Measurements from ENCODE around the gene PTPRE. TPM values are rescaled to one million over a fixed set of nuclear protein-coding genes. Genes with fewer than 3 reads are reported as not detected.

Gene PTPRE
- polyA plus RNA-seq, 1 donor (not counting 4 experiments of a cell fraction or from before 2014, with no cell fraction given): 15.1 TPM

- H3K27ac ChIP-seq (ENCODE audit: control insufficient read depth, insufficient read depth, low read length): no peak overlapping the region
- H3K9ac ChIP-seq (ENCODE audit: control insufficient read depth, extremely low read depth, insufficient read depth, low read length): no peak overlapping the region
- H3K4me3 ChIP-seq (ENCODE audit: control insufficient read depth in 2 of 3, extremely low read depth in 1 of 3, insufficient read depth in 2 of 3, low read depth in 1 of 3, low read length in 3 of 3): no peak overlapping the region
- DNase-seq (ENCODE audit: low read depth, low spot score) (no peak), FAIRE-seq (no peak)
- no peaks in the 10 kb centered on the region for H3K4me1 ChIP-seq (ENCODE audit: control insufficient read depth, extremely low read depth, insufficient read depth, low read length)
- H3K9me3 ChIP-seq (ENCODE audit: control insufficient read depth, low read depth, low read length): no peaks in the 10 kb centered on the region
- no peak overlapping the region for H3K4me2 ChIP-seq (ENCODE audit: control insufficient read depth, extremely low read depth, insufficient read depth, low read depth, low read length)
- H3K79me2 ChIP-seq (ENCODE audit: control insufficient read depth, insufficient read depth, low read length): no peaks in the 10 kb centered on the region
- no peaks in the 10 kb centered on the region for H3K27me3 ChIP-seq (ENCODE audit: control insufficient read depth, extremely low read depth, insufficient read depth, low read length)
- no peaks in the 10 kb centered on the region for H4K20me1 ChIP-seq (ENCODE audit: control insufficient read depth, extremely low read depth, insufficient read depth, low read length)
- dilution Hi-C loops (cut with MboI; ENCODE audit: extremely low pct_ligation_motif_present, low sequenced_read_pairs): no loop called here
- H2AFZ ChIP-seq (ENCODE audit: control insufficient read depth, low read length): no peak overlapping the region
- no peaks in the 10 kb centered on the region for H3K36me3 ChIP-seq (ENCODE audit: control insufficient read depth in 2 of 2, extremely low read depth in 1 of 2, insufficient read depth in 2 of 2, low read length in 2 of 2)
- no peak for TF ChIP-seq CTCF (optimal IDR thresholded peaks at IDR 0.05 in 1 of 3, IDR thresholded peaks at IDR 0.05 in 1 of 3, conservative IDR thresholded peaks at IDR 0.05 in 1 of 3; ENCODE audit: extremely low read depth in 1 of 3, insufficient read depth in 2 of 3, low read length in 3 of 3)
- no peak for TF ChIP-seq EZH2 (IDR thresholded peaks at IDR 0.05; ENCODE audit: low read length)
- H3K9me1 ChIP-seq (ENCODE audit: control insufficient read depth, extremely low read depth, insufficient read depth, low read length): no peaks in the 10 kb centered on the region
These were observed 32.0 kb upstream of the PTPRE start for GRCh38 chr10:127874671-127875448.

- Histone ChIP-seq H4K20me1 (ENCODE audit: control insufficient read depth, extremely low read depth, insufficient read depth, low read length) (no peaks in the 10 kb centered on the region), H3K4me1 (ENCODE audit: control insufficient read depth, extremely low read depth, insufficient read depth, low read length) (no peaks in the 10 kb centered on the region), H3K9ac (ENCODE audit: control insufficient read depth, extremely low read depth, insufficient read depth, low read length) (no peak overlapping the region), H3K79me2 (ENCODE audit: control insufficient read depth, insufficient read depth, low read length) (no peaks in the 10 kb centered on the region), H3K9me1 (ENCODE audit: control insufficient read depth, extremely low read depth, insufficient read depth, low read length) (no peaks in the 10 kb centered on the region), H2AFZ (ENCODE audit: control insufficient read depth, low read length) (no peak overlapping the region), H3K27ac (ENCODE audit: control insufficient read depth, insufficient read depth, low read length) (no peak overlapping the region), H3K4me2 (ENCODE audit: control insufficient read depth, extremely low read depth, insufficient read depth, low read depth, low read length) (no peak overlapping the region), H3K36me3 (ENCODE audit: control insufficient read depth in 2 of 2, extremely low read depth in 1 of 2, insufficient read depth in 2 of 2, low read length in 2 of 2) (no peaks in the 10 kb centered on the region), H3K9me3 (ENCODE audit: control insufficient read depth, low read depth, low read length) (no peaks in the 10 kb centered on the region), H3K27me3 (ENCODE audit: control insufficient read depth, extremely low read depth, insufficient read depth, low read length) (no peaks in the 10 kb centered on the region), H3K4me3 (ENCODE audit: control insufficient read depth in 2 of 3, extremely low read depth in 1 of 3, insufficient read depth in 2 of 3, low read depth in 1 of 3, low read length in 3 of 3) (no peak overlapping the region)
- no peak for DNase-seq (ENCODE audit: low read depth, low spot score)
- no peak for FAIRE-seq
- dilution Hi-C loops (cut with MboI; ENCODE audit: extremely low pct_ligation_motif_present, low sequenced_read_pairs): no loop called here
- TF ChIP-seq CTCF (optimal IDR thresholded peaks at IDR 0.05 in 1 of 3, IDR thresholded peaks at IDR 0.05 in 1 of 3, conservative IDR thresholded peaks at IDR 0.05 in 1 of 3; ENCODE audit: extremely low read depth in 1 of 3, insufficient read depth in 2 of 3, low read length in 3 of 3): no peak
- no peak for TF ChIP-seq EZH2 (IDR thresholded peaks at IDR 0.05; ENCODE audit: low read length)
These were observed 31.5 kb upstream of the PTPRE start for GRCh38 chr10:127875449-127875765.

Measured in keratinocyte (primary cell).